ENCODE measurements around the gene CASKIN2. TPM values are rescaled to one million over a fixed set of nuclear protein-coding genes. Genes with fewer than 3 reads are reported as not detected.
A peak's percentile ranks its signal among the peaks of the same experiment; 100 is the strongest.
"Not testable (repeated sequence)": the region's sequence is repeated elsewhere in the genome, so short reads cannot be mapped to it uniquely, and the experiment has no call there.

The CASKIN2 gene
- total RNA-seq, 1 experiment from 2014 or later: 8.4 TPM

DNA sequence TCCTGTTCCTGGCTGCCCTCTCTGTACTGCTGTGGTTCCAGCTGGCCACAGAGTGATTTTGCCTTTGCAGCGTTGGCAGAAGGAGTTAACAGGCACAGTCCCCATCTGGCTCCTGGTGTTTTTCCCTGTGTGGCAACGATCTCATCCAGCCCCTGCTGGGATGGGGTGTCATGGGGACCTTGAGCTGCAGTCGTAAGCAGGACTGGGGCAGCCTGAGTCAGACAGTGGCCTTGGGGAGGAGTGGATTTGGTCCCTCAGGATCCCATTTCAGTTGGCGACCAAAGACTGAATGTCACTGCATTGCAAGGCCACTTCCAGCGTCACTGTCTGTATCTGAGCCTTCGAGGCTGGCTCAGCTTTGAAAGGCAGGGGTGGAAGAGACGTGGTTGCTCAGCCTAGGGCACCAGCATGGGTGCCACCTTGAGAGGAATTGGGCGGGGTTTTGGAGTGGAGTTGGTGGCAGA, 47.0 kb downstream of the CASKIN2 start:
- DNase-seq (ENCODE audit: low spot score): no peak

DNA sequence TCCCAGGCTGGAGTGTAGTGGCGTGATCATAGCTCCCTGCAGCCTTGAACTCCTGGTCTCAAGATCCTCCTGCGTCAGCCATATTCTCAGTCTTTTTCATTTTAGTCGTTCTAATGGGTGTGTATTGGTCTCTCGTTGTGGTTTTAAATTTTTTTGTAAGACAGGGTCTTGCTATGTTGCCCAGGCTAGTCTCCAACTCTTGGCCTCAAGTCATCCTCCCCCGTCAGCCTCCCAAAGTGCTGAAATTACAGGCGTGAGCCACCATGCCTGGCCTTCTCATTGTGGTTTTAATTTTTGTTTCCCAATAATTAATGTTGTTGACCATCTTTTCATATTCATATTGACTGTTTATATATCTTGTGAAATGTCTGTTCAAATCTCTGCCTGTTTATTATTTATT, 50.3 kb downstream of the CASKIN2 start:
- DNase-seq (ENCODE audit: low spot score): no peak

DNA sequence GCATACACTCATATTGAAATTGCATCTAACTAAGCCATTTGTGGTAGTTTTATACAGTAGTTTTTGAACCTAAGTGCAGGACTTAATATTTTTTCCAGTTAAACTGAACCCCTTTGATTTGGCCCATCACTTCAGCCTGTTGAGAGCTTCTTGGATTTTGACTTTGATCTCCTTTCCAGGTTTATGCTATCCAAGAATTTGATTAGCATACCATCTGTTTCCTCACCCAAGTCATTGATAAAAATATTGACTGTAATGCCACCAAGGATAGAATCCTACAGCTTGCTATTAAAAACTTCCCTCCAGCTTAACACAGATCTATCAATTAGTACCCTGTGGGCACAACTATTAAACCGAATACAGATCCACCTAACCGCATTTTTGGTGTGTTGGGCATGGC, 51.7 kb downstream of the CASKIN2 start:
- DNase-seq (ENCODE audit: low spot score): no peak

DNA sequence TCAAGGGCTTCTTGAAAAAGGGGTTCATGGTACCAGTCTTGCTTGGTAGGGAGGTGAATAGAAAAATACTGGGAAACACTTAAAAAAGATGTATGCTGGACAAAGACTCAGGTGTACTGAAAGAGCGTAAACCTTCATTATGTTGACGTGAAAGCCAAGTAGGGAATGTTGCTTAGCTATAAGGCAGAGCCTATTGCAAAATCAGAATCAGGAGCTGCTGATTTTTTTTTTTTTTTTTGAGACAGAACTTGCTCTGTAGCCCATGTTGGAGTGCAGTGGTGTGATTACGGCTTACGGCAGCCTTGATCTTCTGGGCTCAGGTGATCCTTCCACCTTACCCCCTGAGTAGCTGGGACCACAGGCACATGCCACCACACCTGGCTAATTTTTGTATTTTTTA, 55.0 kb downstream of the CASKIN2 start:
- no peak for DNase-seq (ENCODE audit: low spot score)

DNA sequence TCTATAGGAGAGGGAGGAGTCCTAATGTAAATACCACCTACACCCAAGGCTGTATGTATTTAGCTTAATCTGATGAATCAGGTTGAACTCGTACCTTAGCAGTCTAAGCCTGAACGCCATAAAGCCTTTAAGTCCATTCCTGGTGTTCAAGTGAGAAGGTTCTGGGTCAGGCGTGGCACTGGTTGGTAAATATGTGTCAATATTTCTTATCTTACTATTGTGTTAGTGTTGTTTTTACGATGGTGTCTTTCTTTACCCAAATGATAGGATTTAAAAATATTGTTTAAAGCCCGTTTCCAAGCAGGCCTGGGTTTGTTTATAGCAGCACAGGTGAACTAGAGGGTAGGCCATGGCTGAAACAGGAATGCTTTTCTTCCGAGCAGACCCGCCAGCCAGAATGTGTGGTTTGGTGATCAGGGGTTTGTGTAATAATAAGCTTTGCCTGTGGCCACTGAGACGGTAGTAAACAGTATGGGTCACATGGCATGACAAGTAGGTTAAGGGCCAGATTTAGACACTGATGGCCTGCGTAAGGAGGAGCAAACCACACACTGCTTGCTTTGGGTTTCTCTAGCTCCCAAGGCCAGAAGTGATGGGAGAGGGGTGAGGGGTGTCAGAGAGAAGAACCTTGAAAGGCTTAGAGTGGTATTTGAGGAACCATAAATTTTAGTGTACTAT, 55.6 kb downstream of the CASKIN2 start:
- no peak for DNase-seq (ENCODE audit: low spot score)

DNA sequence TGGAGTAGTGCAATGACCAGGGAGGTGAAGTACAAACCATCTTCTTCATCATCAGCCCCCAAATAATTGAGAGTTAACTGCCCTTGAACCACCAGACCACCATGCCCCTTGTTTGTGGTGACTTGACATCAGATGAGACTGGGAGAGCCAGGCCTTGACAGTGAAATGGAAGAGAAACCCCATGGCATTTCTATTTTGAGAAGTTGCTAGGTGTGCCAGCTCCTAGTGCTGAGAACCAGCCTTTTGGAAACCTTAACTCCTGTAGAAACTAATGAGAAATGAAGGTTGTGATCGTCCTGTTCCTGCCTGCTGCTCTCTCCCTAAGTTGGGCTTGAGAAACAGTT, 56.1 kb downstream of the CASKIN2 start:
- no peak for DNase-seq (ENCODE audit: low spot score)

DNA sequence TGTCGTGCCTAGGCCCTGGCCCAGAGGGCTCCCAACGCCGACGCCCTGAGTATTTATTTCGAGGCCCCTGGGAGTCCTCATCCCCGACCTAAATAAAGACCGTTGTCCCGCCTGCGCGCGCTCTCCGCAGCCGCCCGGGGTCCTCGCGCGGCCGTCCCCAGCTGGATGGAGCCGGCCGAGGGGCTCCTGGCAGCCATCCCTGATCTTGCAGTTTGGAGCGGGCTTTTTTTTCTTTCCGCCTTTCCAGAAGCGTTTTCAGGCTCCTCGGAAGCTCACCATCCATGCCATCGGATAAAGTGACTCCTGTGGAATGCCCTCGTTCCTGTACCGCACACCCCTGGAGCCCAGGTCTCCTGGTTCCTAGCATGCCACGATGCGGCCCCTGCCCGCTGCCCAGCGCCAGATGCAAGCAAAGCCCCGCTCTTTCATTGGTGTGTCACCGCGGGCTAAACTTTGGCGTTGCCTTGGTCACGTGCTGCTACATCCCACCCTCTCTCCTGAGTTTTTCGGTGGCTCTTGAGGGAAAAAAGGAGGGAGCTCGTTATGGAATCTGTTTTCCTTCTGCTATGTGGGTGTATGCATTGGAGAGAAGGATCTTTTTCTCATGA, 58.2 kb downstream of the CASKIN2 start:
- peak; percentile 50 for DNase-seq (ENCODE audit: low spot score)

DNA sequence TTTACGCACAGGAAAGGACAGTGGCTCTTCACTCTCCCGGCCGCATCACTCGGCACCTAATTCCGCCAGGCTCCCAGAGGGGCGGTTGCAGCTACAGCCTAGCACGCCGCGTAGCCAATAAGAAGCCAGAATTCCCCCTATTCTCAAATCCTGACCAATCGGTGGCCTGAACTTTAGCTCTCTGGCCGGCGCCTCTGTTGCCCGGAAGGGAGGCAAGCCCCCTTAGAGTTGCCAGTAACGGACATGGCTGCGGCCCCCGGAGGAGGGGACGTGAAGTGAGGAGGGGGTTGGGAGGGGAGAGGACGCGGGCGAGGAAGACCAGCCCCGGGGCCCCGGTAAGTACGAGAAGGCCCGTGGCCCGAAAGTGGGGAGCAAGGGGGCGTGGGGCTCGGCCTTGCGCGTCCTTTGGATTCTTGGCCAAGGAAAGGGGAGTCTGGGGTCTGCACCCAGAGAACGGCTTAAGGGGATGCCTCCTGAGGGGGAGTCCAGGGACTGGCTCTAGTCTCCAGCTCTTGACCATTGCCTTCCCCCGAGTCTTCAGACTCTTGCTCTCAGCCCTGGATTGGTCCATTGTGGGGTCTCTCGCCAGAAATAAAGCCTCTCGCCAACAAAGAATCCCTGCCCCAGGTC, 58.8 kb downstream of the CASKIN2 start, which contains the start of gene TMEM94:
Gene TMEM94 (plus strand): TSS at position 219 of the 630 bp plus-strand sequence. CDS start 15,271 bp downstream, outside the sequence.
- DNase-seq (ENCODE audit: low spot score): peak; percentile 99

DNA sequence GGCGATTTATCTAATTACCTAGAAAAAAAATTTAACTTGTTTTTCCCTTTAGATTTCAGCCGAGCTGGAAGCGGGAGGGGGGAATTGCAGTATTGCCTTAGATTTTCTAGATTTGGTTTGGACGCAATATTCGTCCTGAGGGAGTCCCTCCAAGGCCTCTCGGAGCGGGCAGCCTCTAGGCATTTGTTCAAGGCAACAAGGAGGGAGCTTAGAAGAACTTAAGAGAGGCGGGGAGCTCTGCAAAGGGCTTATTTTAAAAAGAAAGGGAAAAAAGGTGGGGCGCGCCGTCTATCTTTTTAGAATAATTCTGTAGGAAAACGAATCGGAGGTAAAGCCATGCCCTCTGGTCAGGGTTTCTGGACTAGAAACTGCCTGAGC, 59.3 kb downstream of the CASKIN2 start:
- no peak for DNase-seq (ENCODE audit: low spot score)

DNA sequence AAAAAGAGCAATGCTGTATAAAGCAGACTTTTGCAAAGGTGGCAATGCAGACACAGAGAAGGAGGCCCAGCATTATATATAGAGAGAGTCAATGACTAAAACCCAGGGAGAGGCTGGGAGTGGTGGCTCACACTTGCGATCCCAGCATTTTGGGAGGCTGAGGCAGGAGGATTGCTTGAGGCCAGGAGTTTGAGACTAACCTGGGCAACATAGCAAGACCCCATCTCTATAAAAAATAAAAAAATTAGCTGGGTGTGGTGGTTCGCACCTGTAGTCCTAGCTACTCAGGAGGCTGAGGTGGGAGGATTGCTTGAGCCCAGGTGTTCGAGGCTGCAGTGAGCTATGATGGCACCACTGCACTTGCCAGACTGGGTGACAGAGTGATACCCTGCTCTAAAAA, 60.7 kb downstream of the CASKIN2 start:
- DNase-seq (ENCODE audit: low spot score): not testable (repeated sequence)

DNA sequence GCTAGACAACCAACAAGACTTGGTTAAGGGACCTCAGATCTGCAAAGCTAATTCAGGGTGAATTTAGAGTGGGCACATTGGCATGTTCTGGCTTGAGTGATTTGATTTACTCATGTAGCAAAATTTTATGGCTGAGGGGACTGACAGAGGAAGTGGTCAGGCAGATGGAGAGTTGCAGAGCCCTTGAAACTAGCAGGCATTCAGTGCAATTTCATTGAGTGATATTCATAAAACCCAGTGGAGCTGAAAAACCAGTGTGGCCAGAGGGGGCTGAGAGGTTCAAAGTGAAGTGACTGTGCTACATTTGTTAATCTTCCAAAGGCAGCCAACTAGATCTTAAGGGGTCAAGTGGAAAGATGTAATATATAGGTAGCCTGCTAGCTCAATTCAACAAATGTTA, 61.1 kb downstream of the CASKIN2 start:
- no peak for DNase-seq (ENCODE audit: low spot score)

DNA sequence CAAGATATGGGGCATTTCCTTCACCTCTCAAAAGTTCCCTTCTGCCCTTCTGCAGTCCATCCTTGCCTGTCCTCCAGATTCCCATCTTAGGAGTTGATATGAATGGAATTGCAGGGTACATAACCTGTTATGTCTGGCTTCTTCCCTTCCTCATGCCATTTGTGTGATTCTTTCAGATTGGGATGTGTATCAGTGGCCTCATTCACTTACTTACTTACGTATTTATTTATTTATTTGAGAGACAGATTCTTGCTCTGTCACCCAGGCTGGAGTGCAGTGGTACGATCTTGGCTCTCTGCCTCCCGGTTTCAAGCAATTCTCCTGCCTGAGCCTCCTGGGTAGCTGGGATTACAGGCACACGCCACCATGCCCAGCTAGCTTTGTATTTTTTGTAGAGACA, 65.1 kb downstream of the CASKIN2 start:
- no peak for DNase-seq (ENCODE audit: low spot score)

Other genes with a start within 250 kb of the CASKIN2 start
- 34.2 and 43.5 TPM in 2 replicates for gene MIF4GD, start 244.3 kb downstream of the CASKIN2 start, total RNA-seq (2014; rRNA removed; shearing (Covaris generic))
- 13.6 and 22.6 TPM in 2 replicates for gene SLC25A19, start 226.1 kb downstream of the CASKIN2 start, total RNA-seq (2014; rRNA removed; shearing (Covaris generic))
- gene GRB2, start 109.9 kb downstream of the CASKIN2 start, total RNA-seq (2014; rRNA removed; shearing (Covaris generic)): 116 and 123 TPM in 2 replicates
- 49.7 and 53.9 TPM in 2 replicates for gene TMEM94, start 58.9 kb downstream of the CASKIN2 start, total RNA-seq (2014; rRNA removed; shearing (Covaris generic))
- 43.9 and 48.6 TPM in 2 replicates for gene TSEN54, start 991 bp upstream of the CASKIN2 start, total RNA-seq (2014; rRNA removed; shearing (Covaris generic))
- 1.6 and 4.0 TPM in 2 replicates for gene LLGL2, start 10.2 kb upstream of the CASKIN2 start, total RNA-seq (2014; rRNA removed; shearing (Covaris generic))
- gene MYO15B, start 72.3 kb upstream of the CASKIN2 start, total RNA-seq (2014; rRNA removed; shearing (Covaris generic)): 7.1 and 9.6 TPM in 2 replicates
- gene SMIM5, start 117.9 kb upstream of the CASKIN2 start, total RNA-seq (2014; rRNA removed; shearing (Covaris generic)): 0.07 and 0.26 TPM in 2 replicates
- gene RECQL5, start 151.6 kb upstream of the CASKIN2 start, total RNA-seq (2014; rRNA removed; shearing (Covaris generic)): 18.0 and 19.0 TPM in 2 replicates
- 124 and 169 TPM in 2 replicates for gene SAP30BP, start 151.8 kb upstream of the CASKIN2 start, total RNA-seq (2014; rRNA removed; shearing (Covaris generic))
- 15.0 and 15.2 TPM in 2 replicates for gene ITGB4, start 205.9 kb upstream of the CASKIN2 start, total RNA-seq (2014; rRNA removed; shearing (Covaris generic))
- 72.7 and 87.5 TPM in 2 replicates for gene GALK1, start 249.7 kb upstream of the CASKIN2 start, total RNA-seq (2014; rRNA removed; shearing (Covaris generic))